Measurements from ENCODE around the gene SPTLC3.
"Not testable (repeated sequence)": the region's sequence is repeated elsewhere in the genome, so short reads cannot be mapped to it uniquely, and the experiment has no call there.

The SPTLC3 gene

GRCh38 chr20:12976720-12977309 lies 32.0 kb upstream of the SPTLC3 start:
- no peak overlapping the region for H3K4me3 ChIP-seq (ENCODE audit: low read length)
- DNase-seq (ENCODE audit: low read depth), result no peak
- no peak for TF ChIP-seq CTCF (conservative IDR thresholded peaks at IDR 0.05; ENCODE audit: low read depth, low read length)

DNA sequence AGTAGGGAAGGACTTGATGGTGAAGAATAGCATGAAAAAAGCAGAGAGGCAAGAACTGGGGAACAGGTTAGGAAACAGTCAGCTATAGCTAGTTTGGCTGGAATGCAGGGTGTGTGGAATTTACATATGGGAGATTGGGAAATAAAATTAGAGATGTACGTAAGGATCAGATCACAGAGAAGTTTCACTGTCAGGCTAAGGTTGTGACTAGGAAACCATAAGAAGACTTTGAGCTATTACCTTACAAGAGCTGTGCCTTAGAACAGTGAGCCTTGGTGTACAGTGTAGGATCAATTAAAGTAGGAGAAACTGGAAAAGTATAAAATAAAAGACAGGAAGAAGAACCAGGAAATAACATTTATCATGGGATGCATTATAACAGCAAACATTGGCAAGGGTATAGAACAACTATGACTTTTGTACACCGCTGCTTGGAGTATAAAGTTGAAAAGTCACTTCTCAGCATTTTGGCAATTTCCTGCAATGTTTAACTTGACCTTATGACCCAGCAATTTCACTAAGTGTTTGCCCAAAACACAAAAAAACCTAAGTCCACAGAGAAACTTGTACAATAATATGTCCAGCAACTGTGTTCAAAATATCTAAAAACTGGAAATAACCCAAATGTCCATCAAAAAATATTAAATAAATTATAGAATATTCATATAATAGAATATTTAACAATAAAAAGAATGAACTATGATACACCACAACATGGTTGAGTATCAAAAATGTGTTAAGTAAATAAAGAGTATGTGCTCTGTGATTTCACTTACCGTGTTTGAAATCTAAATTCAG lies 31.2 kb upstream of the SPTLC3 start:
- TF ChIP-seq CTCF (conservative IDR thresholded peaks at IDR 0.05; ENCODE audit: low read depth, low read length), result no peak
- H3K4me3 ChIP-seq (ENCODE audit: low read length), result no peak overlapping the region
- DNase-seq (ENCODE audit: low read depth), result no peak

GRCh38 chr20:12978126-12978394 lies 30.7 kb upstream of the SPTLC3 start:
- H3K4me3 ChIP-seq (ENCODE audit: low read length), result no peak overlapping the region
- no peak for TF ChIP-seq CTCF (conservative IDR thresholded peaks at IDR 0.05; ENCODE audit: low read depth, low read length)
- DNase-seq (ENCODE audit: low read depth), result no peak

GRCh38 chr20:12978613-12979495 lies 29.9 kb upstream of the SPTLC3 start:
- TF ChIP-seq CTCF (conservative IDR thresholded peaks at IDR 0.05; ENCODE audit: low read depth, low read length), result no peak
- no peak overlapping the region for H3K4me3 ChIP-seq (ENCODE audit: low read length)
- DNase-seq (ENCODE audit: low read depth), result no peak

GRCh38 chr20:12979713-12980112 lies 29.1 kb upstream of the SPTLC3 start:
- not testable (repeated sequence) for DNase-seq (ENCODE audit: low read depth); H3K4me3 ChIP-seq (ENCODE audit: low read length)

- no peak for DNase-seq (ENCODE audit: low read depth)
- no peak for TF ChIP-seq CTCF (conservative IDR thresholded peaks at IDR 0.05; ENCODE audit: low read depth, low read length)
- no peak overlapping the region for H3K4me3 ChIP-seq (ENCODE audit: low read length)
Observed at GRCh38 chr20:12982098-12982497, 26.7 kb upstream of the SPTLC3 start.

- H3K4me3 ChIP-seq (ENCODE audit: low read length), result no peak overlapping the region
- TF ChIP-seq CTCF (conservative IDR thresholded peaks at IDR 0.05; ENCODE audit: low read depth, low read length), result no peak
Observed at GRCh38 chr20:12984069-12984765, 24.6 kb upstream of the SPTLC3 start.

More at GRCh38 chr20:12984069-12984765, 24.6 kb upstream of the SPTLC3 start:
- no peak for DNase-seq (ENCODE audit: low read depth)

Data from retinal pigment epithelial cell (primary cell).